Adrenal gland (tissue), 19 donors: ENCODE results near the gene DARS2. TPM values are rescaled to one million over a fixed set of nuclear protein-coding genes. Genes with fewer than 3 reads are reported as not detected.

ENCODE experiments used
- DNase-seq, 7 donors: peaks; one replicate each; pipeline ENCODE4 v3.0.0-alpha.2; 2019 to 2020
- H3K27ac ChIP-seq, 5 donors: fragments of 200-600 bp; sonication (generic) in 4 of 5; 1 replicate in 3 of 5; 2 replicates in 2 of 5; pipeline versions ENCODE4 v1.5.1 to v1.8.0; 2016 to 2020; ENCODE audit warnings: mild to moderate bottlenecking in 1 of 5
- H3K27me3 ChIP-seq: fragments of 200-600 bp; 2 replicates; pipeline ENCODE4 v1.8.0; 2021
- H3K36me3 ChIP-seq, 2 donors: fragments of 200-600 bp; replicated peaks in 1 of 2; 1 replicate in 1 of 2; 2 replicates in 1 of 2; pipeline versions ENCODE4 v1.5.1 to v1.8.0; 2018 to 2022
- H3K4me1 ChIP-seq, 2 donors: fragments of 200-600 bp; replicated peaks in 1 of 2; 1 replicate in 1 of 2; 2 replicates in 1 of 2; pipeline versions ENCODE4 v1.5.1 to v1.8.0; 2018 to 2021
- H3K4me3 ChIP-seq, 4 donors: fragments of 200-600 bp; sonication (generic) in 3 of 4; one replicate each; pipeline ENCODE4 v1.5.1; 2016 to 2018
- H3K9me3 ChIP-seq, 3 donors: fragments of 200-600 bp; sonication (generic) in 1 of 3; replicated peaks in 1 of 3; 1 replicate in 2 of 3; 2 replicates in 1 of 3; pipeline versions ENCODE4 v1.5.1 to v1.8.0; 2016 to 2021
- CTCF ChIP-seq, 6 experiments: fragments of 450-650 bp in 4 of 6; fragments of 200-600 bp in 2 of 6; sonication (generic) in 1 of 6; IDR thresholded peaks; 1 replicate in 5 of 6; 2 replicates in 1 of 6; pipeline versions ENCODE4 v1.5.1 to v1.8.0; 2016 to 2021; ENCODE audit warnings: antibody characterized with exemption in 6 of 6, mild to moderate bottlenecking in 2 of 6, moderate library complexity in 1 of 6
- POLR2A ChIP-seq, 2 donors: fragments of 450-650 bp; IDR thresholded peaks; one replicate each; pipeline ENCODE4 v1.6.1; 2017; ENCODE audit warnings: antibody characterized with exemption in 2 of 2, mild to moderate bottlenecking in 2 of 2, moderate library complexity in 1 of 2
- WGBS, 4 donors: extraction: QIAGEN DNeasy Blood & Tissue Kit in 2 of 4; methylation state at CpG; one replicate each; pipeline versions ENCODE4 v1.1.5 to v1.1.7; 2013 to 2017; 5-methylcytosine and 5-hydroxymethylcytosine counted together
- intact Hi-C, 2 donors: fragments of 100-400 bp; cut with DNase I; formaldehyde crosslinking; loops; one replicate each; pipeline versions ENCODE4 v1.14.1 to v1.15.0; 2022 to 2023
- long read RNA-seq, 10 donors: library from polyadenylated mRNA in 3 of 10; unstranded in 2 of 10; stranded (forward) in 1 of 10; transcript quantifications; one replicate each; pipeline ENCODE4 v2.0.0 and lab custom pipeline, GENCODE V29; 2021 to 2026
- polyA plus RNA-seq, 3 donors: library from polyadenylated mRNA; stranded (reverse); fragments of 200-250 nt in 2 of 3; fragments of 350-450 nt in 1 of 3; fragmentation: Illumina TruSeq in 1 of 3; extraction: RNeasy Lipid Tissue Mini Kit (QIAGEN cat#74804) in 1 of 3; gene quantifications; one replicate each; pipeline ENCODE4 v1.2.3, GENCODE V29; 2013 to 2014
- total RNA-seq, 9 donors: library from RNA; depleted of rRNA in 4 of 9; stranded (reverse); fragments of >200 nt in 4 of 9; fragments of 120-200 nt in 1 of 9; fragmentation: NEBNext Ultra II Directional in 1 of 9; extraction: Animal tissue kit (Norgen Biotek cat#: 25700) in 1 of 9; gene quantifications; one replicate each; pipeline versions ENCODE4 v1.1.0 to v1.2.4, GENCODE V29; 2013 to 2023
- donor health status: healthy with polysubstance abuse.
- donor health status: Bipolar disorder and iron deficiency.
- donor health status: DM: yes; HTN: yes; CAD: no.
- donor health status: DM: no; HTN: no; CAD: no.
- donor health status: DM: no; HTN: no; CAD: no.
- donor health status: DM: yes; HTN: yes; CAD: no.

DARS2 gene, protein sequence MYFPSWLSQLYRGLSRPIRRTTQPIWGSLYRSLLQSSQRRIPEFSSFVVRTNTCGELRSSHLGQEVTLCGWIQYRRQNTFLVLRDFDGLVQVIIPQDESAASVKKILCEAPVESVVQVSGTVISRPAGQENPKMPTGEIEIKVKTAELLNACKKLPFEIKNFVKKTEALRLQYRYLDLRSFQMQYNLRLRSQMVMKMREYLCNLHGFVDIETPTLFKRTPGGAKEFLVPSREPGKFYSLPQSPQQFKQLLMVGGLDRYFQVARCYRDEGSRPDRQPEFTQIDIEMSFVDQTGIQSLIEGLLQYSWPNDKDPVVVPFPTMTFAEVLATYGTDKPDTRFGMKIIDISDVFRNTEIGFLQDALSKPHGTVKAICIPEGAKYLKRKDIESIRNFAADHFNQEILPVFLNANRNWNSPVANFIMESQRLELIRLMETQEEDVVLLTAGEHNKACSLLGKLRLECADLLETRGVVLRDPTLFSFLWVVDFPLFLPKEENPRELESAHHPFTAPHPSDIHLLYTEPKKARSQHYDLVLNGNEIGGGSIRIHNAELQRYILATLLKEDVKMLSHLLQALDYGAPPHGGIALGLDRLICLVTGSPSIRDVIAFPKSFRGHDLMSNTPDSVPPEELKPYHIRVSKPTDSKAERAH
- total RNA-seq: 10 to 100 TPM; 20.4 to 33.5 (median 25.4) TPM
- polyA plus RNA-seq: 10 to 100 TPM in 1 of 3 donors, 1 to 10 TPM in 2; 6.2 to 35.1 (median 8.7) TPM
- long read RNA-seq, donor 1, partial matches to known transcripts: 154 of 262 reads
- long read RNA-seq, donor 1, other reads (novel, unspliced or antisense): 106 of 262 reads
- long read RNA-seq, donor 2, partial matches to known transcripts: 59 of 209 reads
- long read RNA-seq, donor 2, other reads (novel, unspliced or antisense): 149 of 209 reads
- long read RNA-seq, donor 3, transcript DARS2-201 (17 exons, 3,441 nt): major isoform, 8 of 9 reads
- long read RNA-seq, donor 3, partial matches to known transcripts: 0 of 9 reads
- long read RNA-seq, donor 3, other reads (novel, unspliced or antisense): 0 of 9 reads
- long read RNA-seq, donor 4, partial matches to known transcripts: 2 of 6 reads
- long read RNA-seq, donor 4, other reads (novel, unspliced or antisense): 0 of 6 reads
- long read RNA-seq, donor 5, transcript DARS2-201 (17 exons, 3,441 nt): major isoform, 7 of 24 reads
- long read RNA-seq, donor 5, partial matches to known transcripts: 1 of 24 reads
- long read RNA-seq, donor 5, other reads (novel, unspliced or antisense): 14 of 24 reads
- long read RNA-seq, donor 6, partial matches to known transcripts: 1 of 4 reads
- long read RNA-seq, donor 6, other reads (novel, unspliced or antisense): 0 of 4 reads
- long read RNA-seq, donor 7: 0 reads
- long read RNA-seq, donor 8, transcript DARS2-201 (17 exons, 3,441 nt): major isoform, 5 of 436 reads
- long read RNA-seq, donor 8, partial matches to known transcripts: 278 of 436 reads
- long read RNA-seq, donor 8, other reads (novel, unspliced or antisense): 152 of 436 reads
- long read RNA-seq, donor 9, partial matches to known transcripts: 181 of 420 reads
- long read RNA-seq, donor 9, other reads (novel, unspliced or antisense): 235 of 420 reads
- long read RNA-seq, donor 10, partial matches to known transcripts: 0 of 1 reads
- long read RNA-seq, donor 10, other reads (novel, unspliced or antisense): 0 of 1 reads

DNA sequence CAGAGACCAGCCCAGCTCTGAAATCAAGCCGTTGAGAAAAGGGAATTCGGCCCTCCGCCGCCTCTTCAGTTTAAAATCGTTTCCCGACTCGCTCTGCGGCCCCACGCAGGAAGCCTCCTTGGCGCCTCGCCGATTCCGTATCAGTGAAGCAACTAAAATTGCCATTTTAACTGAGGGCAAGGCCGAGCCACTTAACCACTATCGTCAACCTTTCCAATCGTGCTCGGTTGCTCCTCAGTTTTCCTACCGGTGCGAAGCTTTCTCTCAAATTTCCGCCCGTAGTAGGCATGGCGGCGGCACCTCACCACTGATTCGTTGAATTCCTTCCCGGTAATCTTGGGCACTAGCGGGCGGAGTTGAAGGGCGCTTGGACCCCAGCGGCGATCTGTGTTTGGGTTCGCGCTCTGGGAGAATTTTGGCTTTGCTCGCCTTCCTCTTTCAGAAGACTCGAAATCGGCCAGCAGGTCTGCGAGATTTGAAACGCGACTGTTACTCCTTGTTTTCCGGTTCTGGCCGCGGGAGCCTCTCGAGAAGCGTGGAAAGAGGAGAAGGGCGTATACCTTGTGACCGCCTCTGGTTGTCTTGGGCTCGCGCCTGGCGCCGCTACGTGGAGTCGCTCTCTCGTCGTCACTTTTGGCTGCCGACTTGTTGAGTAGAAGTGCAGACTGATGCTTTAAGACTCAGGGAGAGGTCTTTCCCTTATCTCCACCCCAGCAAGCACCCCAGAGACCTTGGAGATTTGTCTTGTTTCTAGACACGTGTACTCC lies at the start of gene DARS2, which contains the start of gene CENPL:
Gene DARS2 (plus strand): TSS at position 359 of the 767 bp plus-strand sequence. CDS start 557 bp downstream, outside the sequence.
Gene CENPL (minus strand): TSS at position 569 of the 767 bp plus-strand sequence. CDS start 13,584 bp downstream, outside the sequence.
- no peak for TF ChIP-seq CTCF (IDR thresholded peaks at IDR 0.05)
- peak; percentile 21 to 81 for TF ChIP-seq POLR2A (IDR thresholded peaks at IDR 0.05)
- Histone ChIP-seq H3K36me3 (no peaks in the 10 kb centered on the region), H3K4me3 (peak within 1 kb of the TSS; percentile 24 to 70 (median 54)), H3K27me3 (no peaks in the 10 kb centered on the region), H3K4me1 (peaks cover 4 to 7% of the 10 kb centered on the region in 2 donors), H3K27ac (peak within 1 kb of the TSS; percentile 71 to 96 (median 92)), H3K9me3 (no peaks in the 10 kb centered on the region)
- DNase-seq: peak; percentile 96 to 99 (median 98)
- 0 to 1% (median 0%) methylated on average over 23 to 55 of the region's 55 CpGs for WGBS, 4 donors
- intact Hi-C loops: loop anchor here (5.0 to 10.0 kb wide), 2 partner anchors 390 to 392 kb away; no protein-coding TSS in a partner anchor

DNA sequence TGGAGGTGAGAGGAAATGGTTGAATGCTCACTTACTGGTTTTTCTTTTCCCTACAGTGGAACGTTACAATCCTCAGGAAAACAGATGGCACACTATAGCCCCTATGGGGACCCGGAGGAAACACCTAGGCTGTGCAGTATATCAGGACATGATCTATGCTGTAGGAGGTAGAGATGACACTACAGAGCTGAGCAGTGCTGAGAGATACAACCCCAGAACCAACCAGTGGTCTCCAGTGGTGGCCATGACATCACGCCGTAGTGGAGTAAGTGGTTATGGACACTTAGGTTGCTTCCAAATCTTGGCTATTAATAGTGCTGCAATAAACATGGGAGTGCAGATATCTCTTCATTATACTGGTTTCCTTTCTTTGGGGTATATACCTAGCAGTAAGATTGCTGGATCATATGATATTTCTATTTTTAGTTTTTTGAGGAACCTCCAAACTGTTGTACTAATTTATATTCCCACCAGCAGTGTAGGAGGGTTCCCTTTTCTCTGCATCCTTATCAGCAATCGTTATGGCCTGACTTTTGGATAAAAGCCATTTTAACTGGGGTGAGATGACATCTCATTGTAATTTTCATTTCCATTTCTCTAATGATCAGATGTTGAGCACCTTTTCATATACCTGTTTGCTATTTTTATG lies 48.8 kb upstream of the DARS2 start:
- no peaks in the 10 kb centered on the region for H3K9me3 ChIP-seq
- WGBS, 4 donors: 77 to 84% (median 83%) methylated on average over 3 to 5 of the region's 5 CpGs
- DNase-seq: no peak
- H3K27ac ChIP-seq: no peak overlapping the region
- no peaks in the 10 kb centered on the region for H3K27me3 ChIP-seq
- TF ChIP-seq POLR2A (IDR thresholded peaks at IDR 0.05): no peak
- TF ChIP-seq CTCF (IDR thresholded peaks at IDR 0.05): no peak
- peaks cover 0 to 22% of the 10 kb centered on the region in 2 donors for H3K36me3 ChIP-seq
- intact Hi-C loops: no loop called here
- H3K4me3 ChIP-seq: no peak overlapping the region
- no peaks in the 10 kb centered on the region for H3K4me1 ChIP-seq

- no peaks in the 10 kb centered on the region for H3K9me3 ChIP-seq
- DNase-seq: no peak
- H3K27me3 ChIP-seq: no peaks in the 10 kb centered on the region
- intact Hi-C loops: no loop called here
- 97 to 99% (median 98%) methylated on average over 4 of the region's 4 CpGs for WGBS, 4 donors
- H3K36me3 ChIP-seq: peaks cover 0 to 53% of the 10 kb centered on the region in 2 donors
- H3K27ac ChIP-seq: no peak overlapping the region
- H3K4me1 ChIP-seq: no peaks in the 10 kb centered on the region
- no peak overlapping the region for H3K4me3 ChIP-seq
- TF ChIP-seq POLR2A (IDR thresholded peaks at IDR 0.05) (no peak), CTCF (IDR thresholded peaks at IDR 0.05) (no peak)
These were observed 44.5 kb upstream of the DARS2 start for GRCh38 chr1:173779936-173780335.
